GM10248 (cell line): Measurements from ENCODE around the gene STEAP1.
"Not testable (repeated sequence)": the region's sequence is repeated elsewhere in the genome, so short reads cannot be mapped to it uniquely, and the experiment has no call there.

ENCODE experiments used
- CTCF ChIA-PET: fragments of 300-600 bp; sonication (Branson Sonifier 250); formaldehyde crosslinking; extraction: SDS; loops from one replicate; lab custom pipeline; 2021; ENCODE audit warnings: antibody characterized with exemption; lab: Yijun Ruan, JAX
- POLR2A ChIA-PET: fragments of 350-650 bp; sonication (Branson Sonifier 250); formaldehyde crosslinking; extraction: SDS; loops from one replicate; lab custom pipeline; 2020; ENCODE audit warnings: antibody characterized with exemption; lab: Yijun Ruan, JAX
- DNase-seq: peaks from one replicate; pipeline ENCODE4 v3.0.0; 2012; ENCODE audit errors: extremely low spot score
- TF ChIP-seq, protein P1 (sequence below): IDR thresholded peaks from 2 replicates; pipeline ENCODE4 v1.5.1; 2012; ENCODE audit warnings: mild to moderate bottlenecking, low read depth; ENCODE audit errors: extremely low read depth, missing control alignments, control extremely low read depth

STEAP1 gene

DNA sequence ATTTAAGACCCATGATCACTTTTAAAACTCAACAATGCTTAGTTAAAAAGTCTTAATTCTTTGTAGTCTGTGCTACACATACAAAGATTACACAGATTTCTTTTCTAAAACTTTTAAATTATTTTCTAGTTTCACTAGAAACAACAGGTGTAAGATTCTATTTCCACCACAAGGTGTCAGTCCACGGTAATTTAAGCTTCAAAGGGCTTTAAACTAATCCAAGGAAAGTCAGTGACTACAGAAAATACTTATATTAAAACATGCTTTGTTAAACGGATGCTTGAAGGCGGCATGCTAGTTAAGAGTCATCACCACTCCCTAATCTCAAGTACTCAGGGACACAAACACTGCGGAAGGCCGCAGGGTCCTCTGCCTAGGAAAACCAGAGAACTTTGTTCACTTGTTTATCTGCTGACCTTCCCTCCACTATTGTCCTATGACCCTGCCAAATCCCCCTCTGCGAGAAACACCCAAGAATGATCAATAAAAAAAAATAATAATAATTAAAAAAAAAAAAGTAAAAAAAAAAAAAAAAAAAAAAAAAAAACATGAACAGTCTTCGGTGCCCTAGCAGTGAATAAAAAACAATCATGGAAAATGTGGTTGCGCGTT is 1.5 kb upstream of the STEAP1 start:
- TF ChIP-seq, protein P1, sequence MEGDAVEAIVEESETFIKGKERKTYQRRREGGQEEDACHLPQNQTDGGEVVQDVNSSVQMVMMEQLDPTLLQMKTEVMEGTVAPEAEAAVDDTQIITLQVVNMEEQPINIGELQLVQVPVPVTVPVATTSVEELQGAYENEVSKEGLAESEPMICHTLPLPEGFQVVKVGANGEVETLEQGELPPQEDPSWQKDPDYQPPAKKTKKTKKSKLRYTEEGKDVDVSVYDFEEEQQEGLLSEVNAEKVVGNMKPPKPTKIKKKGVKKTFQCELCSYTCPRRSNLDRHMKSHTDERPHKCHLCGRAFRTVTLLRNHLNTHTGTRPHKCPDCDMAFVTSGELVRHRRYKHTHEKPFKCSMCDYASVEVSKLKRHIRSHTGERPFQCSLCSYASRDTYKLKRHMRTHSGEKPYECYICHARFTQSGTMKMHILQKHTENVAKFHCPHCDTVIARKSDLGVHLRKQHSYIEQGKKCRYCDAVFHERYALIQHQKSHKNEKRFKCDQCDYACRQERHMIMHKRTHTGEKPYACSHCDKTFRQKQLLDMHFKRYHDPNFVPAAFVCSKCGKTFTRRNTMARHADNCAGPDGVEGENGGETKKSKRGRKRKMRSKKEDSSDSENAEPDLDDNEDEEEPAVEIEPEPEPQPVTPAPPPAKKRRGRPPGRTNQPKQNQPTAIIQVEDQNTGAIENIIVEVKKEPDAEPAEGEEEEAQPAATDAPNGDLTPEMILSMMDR = peak; percentile 50
- POLR2A ChIA-PET = not testable (repeated sequence)
- CTCF ChIA-PET = interaction anchor here (0.6 to 5.1 kb wide), 15 partner anchors 11 to 276 kb away, joined by 3 to 78 read pairs (median 4); partner anchors contain the start of genes GTPBP10 and STEAP2
- DNase-seq = peak; percentile 17

DNA sequence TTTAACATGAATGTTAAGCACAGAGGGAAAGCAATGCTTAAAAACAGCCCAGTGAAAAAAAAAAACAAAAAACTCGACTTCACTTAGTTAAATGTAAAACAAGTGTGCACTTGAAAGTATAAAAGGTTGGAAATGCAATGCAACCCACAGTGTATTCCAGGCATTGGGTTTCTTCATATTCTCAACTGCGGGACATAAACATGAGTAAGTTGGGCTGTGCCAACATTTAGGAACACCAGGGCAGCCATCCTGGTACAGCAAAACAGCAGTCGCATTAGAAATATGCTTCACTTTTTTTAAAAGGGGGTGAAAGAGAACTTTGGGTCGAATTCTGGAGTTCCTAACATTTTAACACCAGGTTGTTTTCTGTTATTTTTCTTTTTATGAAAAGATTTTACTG is 937 bp downstream of the STEAP1 start:
- ChIA-PET POLR2A (no interaction called here), CTCF (interaction anchor here (1.1 to 5.1 kb wide), 9 partner anchors 10 to 274 kb away, joined by 3 to 78 read pairs (median 7); no protein-coding TSS in a partner anchor)
- TF ChIP-seq, protein P1 = no peak
- no peak for DNase-seq

DNA sequence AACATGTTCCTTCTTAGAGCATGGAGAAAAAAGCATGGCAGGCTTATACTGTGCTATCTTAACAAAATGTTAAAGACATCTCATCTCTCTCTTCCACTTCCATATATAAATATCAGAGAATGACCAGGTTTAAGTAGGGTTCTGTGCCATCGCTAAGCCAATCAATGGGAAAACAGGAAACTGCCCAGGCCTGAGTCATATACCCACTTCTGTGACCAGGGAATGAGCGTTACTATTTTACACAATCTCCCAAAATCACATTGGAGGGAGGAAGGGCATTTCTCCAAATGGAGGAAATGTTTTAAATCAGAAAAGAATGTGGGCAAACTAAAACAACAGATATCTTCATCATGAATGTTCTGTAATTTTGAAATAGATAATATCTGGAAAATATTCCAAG is 3.1 kb downstream of the STEAP1 start:
- POLR2A ChIA-PET, CTCF ChIA-PET, DNase-seq: not testable (repeated sequence)

DNA sequence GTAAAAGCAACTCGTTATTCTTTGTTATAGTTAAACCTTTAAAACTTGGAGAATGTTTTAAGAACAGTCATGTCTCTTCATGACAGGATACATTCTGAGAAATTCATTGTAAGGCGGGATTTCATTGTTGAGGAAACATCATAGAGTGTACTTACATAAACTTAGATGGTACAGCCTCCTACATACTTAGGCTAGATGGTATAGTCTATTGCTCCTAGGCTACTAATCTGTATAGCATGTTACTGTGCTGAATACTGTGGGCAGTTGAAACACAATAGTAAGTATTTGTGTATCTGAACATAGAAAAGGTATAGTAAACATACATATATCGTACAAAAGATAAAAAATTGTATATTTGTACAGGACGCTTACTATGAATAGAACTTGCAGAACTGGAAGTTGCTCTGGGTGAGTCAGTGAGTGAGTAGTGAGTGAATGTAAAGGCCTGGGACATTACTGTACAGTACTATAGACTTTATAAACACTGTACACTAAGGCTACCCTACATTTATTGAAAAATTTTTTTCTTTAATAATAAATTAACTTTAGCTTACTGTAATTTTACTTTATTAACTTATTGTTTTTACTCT is 3.6 kb downstream of the STEAP1 start:
- CTCF ChIA-PET = interaction anchor here (0.9 kb wide), 2 partner anchors 16 to 270 kb away, joined by 3 to 5 read pairs; no protein-coding TSS in a partner anchor
- DNase-seq = not testable (repeated sequence)
- POLR2A ChIA-PET = interaction anchor here (0.6 kb wide), 1 partner anchor 552 kb away, joined by 3 read pairs; no protein-coding TSS in a partner anchor

DNA sequence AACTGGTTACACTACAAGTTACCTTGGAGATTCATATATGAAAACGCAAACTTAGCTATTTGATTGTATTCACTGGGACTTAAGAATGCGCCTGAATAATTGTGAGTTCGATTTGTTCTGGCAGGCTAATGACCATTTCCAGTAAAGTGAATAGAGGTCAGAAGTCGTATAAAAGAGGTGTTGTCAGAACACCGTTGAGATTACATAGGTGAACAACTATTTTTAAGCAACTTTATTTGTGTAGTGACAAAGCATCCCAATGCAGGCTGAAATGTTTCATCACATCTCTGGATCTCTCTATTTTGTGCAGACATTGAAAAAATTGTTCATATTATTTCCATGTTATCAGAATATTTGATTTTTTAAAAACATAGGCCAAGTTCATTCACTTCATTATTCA is 9.3 kb downstream of the STEAP1 start:
- TF ChIP-seq, protein P1 = no peak
- POLR2A ChIA-PET = no interaction called here
- no peak for DNase-seq

DNA sequence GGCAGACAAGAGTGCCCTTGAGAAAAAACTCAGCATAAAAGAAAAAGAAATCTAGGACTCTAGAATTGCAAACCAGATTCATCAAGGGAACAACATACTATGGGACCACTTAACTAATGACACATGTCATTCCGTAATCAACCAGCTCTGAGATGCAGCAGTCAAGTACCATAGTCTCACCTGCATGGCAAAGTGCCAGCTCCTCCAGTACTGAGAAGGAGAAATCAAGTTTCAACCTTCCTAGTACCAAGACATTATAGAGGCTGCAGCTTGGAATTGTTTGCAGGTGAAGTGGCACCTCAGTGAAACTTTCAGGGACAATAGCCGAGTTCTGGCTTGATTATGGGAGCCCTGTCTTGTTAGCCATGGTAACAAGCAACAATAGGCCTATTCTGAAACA is 11.5 kb downstream of the STEAP1 start:
- POLR2A ChIA-PET = no interaction called here
- TF ChIP-seq, protein P1 = no peak
- DNase-seq = no peak
- CTCF ChIA-PET = interaction anchor here (0.7 to 3.3 kb wide), 5 partner anchors 12 to 262 kb away, joined by 3 to 13 read pairs (median 4); partner anchors contain the start of gene STEAP1

More for the DNA sequence above, 9.3 kb downstream of the STEAP1 start:
- CTCF ChIA-PET = interaction anchor here (0.6 to 1.5 kb wide), 2 partner anchors 10 to 48 kb away, joined by 4 read pairs; partner anchors contain the start of genes STEAP1 and STEAP2

GRCh38 chr7:90166153-90166552 is 11.9 kb downstream of the STEAP1 start:
- no peak for DNase-seq
- TF ChIP-seq, protein P1 = no peak
- ChIA-PET CTCF (interaction anchor here (0.7 to 3.3 kb wide), 7 partner anchors 12 to 261 kb away, joined by 3 to 13 read pairs (median 4); partner anchors contain the start of genes STEAP1 and STEAP2), POLR2A (no interaction called here)
